ENCODE results near the gene MYO5B. TPM values are rescaled to one million over a fixed set of nuclear protein-coding genes. Genes with fewer than 3 reads are reported as not detected.

Gene MYO5B
- total RNA-seq, 2 donors from 2014 or later: 106 to 132 TPM

DNA sequence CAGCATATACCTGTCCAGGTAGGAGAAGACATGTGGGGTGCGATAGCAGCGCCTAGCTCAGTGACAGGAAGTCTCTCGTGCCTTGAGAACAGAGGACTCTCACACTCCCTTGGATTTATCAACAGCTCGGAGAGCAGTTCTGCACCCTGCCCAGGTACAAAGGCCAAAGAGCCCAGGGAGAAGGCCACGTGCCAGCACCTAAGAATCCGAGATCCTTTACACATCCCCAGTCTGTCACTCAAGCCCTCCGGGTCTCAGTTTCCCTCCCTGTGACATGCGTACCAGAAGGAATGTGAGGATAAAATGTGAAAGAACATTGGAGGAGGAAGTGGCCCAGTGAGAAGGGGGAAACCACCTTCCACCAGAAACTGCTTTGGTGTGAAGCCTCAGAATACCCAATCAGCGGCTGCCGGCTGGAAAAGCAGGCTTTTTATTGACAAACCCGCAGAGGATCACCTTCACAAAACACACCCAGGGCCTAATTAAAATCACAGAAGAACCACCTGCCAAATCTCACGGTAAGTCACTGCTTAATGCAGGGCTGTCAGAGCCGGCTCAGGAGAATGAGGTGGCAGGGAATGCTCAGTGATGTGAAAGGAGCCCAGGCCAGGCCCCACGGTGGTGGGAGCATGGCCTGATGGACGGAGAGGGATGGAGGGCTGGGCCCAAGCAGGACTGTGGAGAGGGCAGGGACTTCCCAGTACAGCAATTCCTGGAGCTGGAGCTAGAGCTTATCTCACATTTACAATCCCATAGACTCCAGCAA is 66.3 kb downstream of the MYO5B start:
- H3K36me3 ChIP-seq: no peaks in the 10 kb centered on the region
- intact Hi-C loops (cut with DNase I): no loop called here
- no peak overlapping the region for H3K4me3 ChIP-seq
- H3K27me3 ChIP-seq: no peaks in the 10 kb centered on the region
- H3K27ac ChIP-seq: peak overlapping the region; percentile 77
- no peaks in the 10 kb centered on the region for H3K9me3 ChIP-seq
- H3K4me1 ChIP-seq: peaks cover 6% of the 10 kb centered on the region
- TF ChIP-seq, protein P1, sequence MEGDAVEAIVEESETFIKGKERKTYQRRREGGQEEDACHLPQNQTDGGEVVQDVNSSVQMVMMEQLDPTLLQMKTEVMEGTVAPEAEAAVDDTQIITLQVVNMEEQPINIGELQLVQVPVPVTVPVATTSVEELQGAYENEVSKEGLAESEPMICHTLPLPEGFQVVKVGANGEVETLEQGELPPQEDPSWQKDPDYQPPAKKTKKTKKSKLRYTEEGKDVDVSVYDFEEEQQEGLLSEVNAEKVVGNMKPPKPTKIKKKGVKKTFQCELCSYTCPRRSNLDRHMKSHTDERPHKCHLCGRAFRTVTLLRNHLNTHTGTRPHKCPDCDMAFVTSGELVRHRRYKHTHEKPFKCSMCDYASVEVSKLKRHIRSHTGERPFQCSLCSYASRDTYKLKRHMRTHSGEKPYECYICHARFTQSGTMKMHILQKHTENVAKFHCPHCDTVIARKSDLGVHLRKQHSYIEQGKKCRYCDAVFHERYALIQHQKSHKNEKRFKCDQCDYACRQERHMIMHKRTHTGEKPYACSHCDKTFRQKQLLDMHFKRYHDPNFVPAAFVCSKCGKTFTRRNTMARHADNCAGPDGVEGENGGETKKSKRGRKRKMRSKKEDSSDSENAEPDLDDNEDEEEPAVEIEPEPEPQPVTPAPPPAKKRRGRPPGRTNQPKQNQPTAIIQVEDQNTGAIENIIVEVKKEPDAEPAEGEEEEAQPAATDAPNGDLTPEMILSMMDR (IDR thresholded peaks at IDR 0.05): no peak
- H3K9ac ChIP-seq (ENCODE audit: low read depth in 2 of 2, low read length in 2 of 2): peak overlapping the region in 1 of 2 donors; percentile 56
- peak; percentile 87 for DNase-seq

- Histone ChIP-seq H3K4me1 (peaks cover 6% of the 10 kb centered on the region), H3K27me3 (no peaks in the 10 kb centered on the region), H3K27ac (peak overlapping the region; percentile 77), H3K9ac (ENCODE audit: low read depth in 2 of 2, low read length in 2 of 2) (peak overlapping the region in 1 of 2 donors; percentile 51), H3K4me3 (no peak overlapping the region), H3K36me3 (no peaks in the 10 kb centered on the region), H3K9me3 (no peaks in the 10 kb centered on the region)
- intact Hi-C loops (cut with DNase I): no loop called here
- DNase-seq: peak; percentile 25
- TF ChIP-seq, protein P1 (IDR thresholded peaks at IDR 0.05): no peak
These were observed 67.3 kb downstream of the MYO5B start for GRCh38 chr18:50127516-50128210.

GRCh38 chr18:50126471-50126870 is 68.5 kb downstream of the MYO5B start:
- Histone ChIP-seq H3K4me3 (no peak overlapping the region), H3K27me3 (no peaks in the 10 kb centered on the region), H3K9ac (ENCODE audit: low read depth in 2 of 2, low read length in 2 of 2) (no peak overlapping the region), H3K9me3 (no peaks in the 10 kb centered on the region), H3K27ac (no peak overlapping the region), H3K36me3 (no peaks in the 10 kb centered on the region), H3K4me1 (peaks cover 6% of the 10 kb centered on the region)
- intact Hi-C loops (cut with DNase I): no loop called here
- no peak for DNase-seq
- TF ChIP-seq, protein P1 (IDR thresholded peaks at IDR 0.05): no peak

DNA sequence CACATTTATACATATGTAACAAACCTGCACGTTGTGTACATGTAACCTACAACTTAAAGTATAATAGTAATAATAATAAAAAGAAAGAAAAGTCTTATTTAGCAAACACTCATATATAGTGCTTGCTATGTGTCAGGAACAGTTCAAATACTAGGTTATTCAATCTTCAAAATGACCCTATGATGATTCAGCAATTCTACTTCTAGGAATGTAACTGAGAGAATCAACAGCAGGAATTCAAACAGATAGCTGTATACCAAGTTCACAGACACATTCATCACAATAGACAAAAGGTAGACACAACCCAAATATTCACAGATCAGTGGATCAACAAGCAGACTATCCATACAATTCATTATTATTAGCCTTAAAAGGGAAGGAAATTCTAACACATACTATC is 69.5 kb downstream of the MYO5B start:
- no peak for DNase-seq
- H3K4me3 ChIP-seq: no peak overlapping the region
- TF ChIP-seq, protein P1 (IDR thresholded peaks at IDR 0.05): no peak
- intact Hi-C loops (cut with DNase I): no loop called here
- H3K4me1 ChIP-seq: peaks cover 6% of the 10 kb centered on the region
- H3K9ac ChIP-seq (ENCODE audit: low read depth in 2 of 2, low read length in 2 of 2): no peak overlapping the region
- no peaks in the 10 kb centered on the region for H3K27me3 ChIP-seq
- no peak overlapping the region for H3K27ac ChIP-seq
- H3K9me3 ChIP-seq: no peaks in the 10 kb centered on the region
- no peaks in the 10 kb centered on the region for H3K36me3 ChIP-seq

DNA sequence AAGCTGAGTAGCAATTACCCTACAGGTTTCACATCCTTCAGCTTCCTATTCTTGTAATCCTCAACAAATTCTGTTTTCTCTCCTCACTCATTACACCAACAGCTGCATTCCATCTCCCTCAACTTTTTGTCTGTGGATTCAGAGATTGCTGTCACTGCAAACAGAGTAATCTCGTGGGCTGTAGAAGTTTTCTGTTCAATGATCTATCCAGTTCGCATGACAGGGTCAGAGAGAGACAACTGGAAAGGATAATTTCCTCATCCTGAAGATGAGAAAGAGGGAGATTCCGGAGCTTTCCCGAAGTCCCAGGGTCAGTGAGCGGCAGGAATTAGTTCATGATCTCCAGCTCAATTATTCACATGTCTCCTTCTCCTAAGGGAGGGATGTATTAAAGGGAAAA is 75.7 kb downstream of the MYO5B start:
- Histone ChIP-seq H3K9me3 (no peaks in the 10 kb centered on the region), H3K27ac (no peak overlapping the region), H3K9ac (ENCODE audit: low read depth in 2 of 2, low read length in 2 of 2) (no peak overlapping the region), H3K27me3 (no peaks in the 10 kb centered on the region), H3K36me3 (no peaks in the 10 kb centered on the region), H3K4me1 (no peaks in the 10 kb centered on the region), H3K4me3 (no peak overlapping the region)
- TF ChIP-seq, protein P1 (IDR thresholded peaks at IDR 0.05): no peak
- DNase-seq: no peak
- intact Hi-C loops (cut with DNase I): loop anchor here (5.0 kb wide), 1 partner anchor 47 kb away; no protein-coding TSS in a partner anchor

All from colonic mucosa (tissue), 4 donors.